Endothelial cell of umbilical vein (primary cell): ENCODE results near the gene PIGO. TPM values are rescaled to one million over a fixed set of nuclear protein-coding genes. Genes with fewer than 3 reads are reported as not detected.
A peak's percentile ranks its signal among the peaks of the same experiment; 100 is the strongest.

Experiments
- Bru-seq: library from RNA; stranded (reverse); fragments of 400-500 nt; gene quantifications from one replicate; lab custom pipeline; 2021; lab: Mats Ljungman, UMichigan
- BruChase-seq, 2 experiments: library from RNA; stranded (reverse); fragments of 400-500 nt; gene quantifications; one replicate each; lab custom pipeline; 2021; lab: Mats Ljungman, UMichigan
- BruUV-seq: library from RNA; stranded (reverse); fragments of 400-500 nt; replicated peaks from 2 replicates; lab custom pipeline; 2021; lab: Mats Ljungman, UMichigan
- CTCF ChIA-PET: fragments of 300-600, 350-600 bp; sonication (Branson Sonifier 250); formaldehyde crosslinking; loops from one replicate; lab custom pipeline; 2021; ENCODE audit warnings: antibody characterized with exemption, inconsistent platforms; lab: Charles Lee
- POLR2A ChIA-PET: fragments of 300-600, 350-600 bp; sonication (Branson Sonifier 250); formaldehyde crosslinking; loops from one replicate; lab custom pipeline; 2021; ENCODE audit warnings: antibody characterized with exemption, inconsistent platforms; lab: Charles Lee
- DNase-seq: peaks from one replicate; pipeline ENCODE4 v3.0.0-alpha.2; 2011; ENCODE audit warnings: low read depth, low spot score
- FAIRE-seq: peaks from 2 replicates; lab custom pipeline; 2011; peaks lifted over from hg19 to GRCh38; lab: Jason Lieb, UNC
- H2AFZ ChIP-seq: 2 replicates; pipeline ENCODE4 v1.6.0; 2012; ENCODE audit warnings: low read depth, low read length, control low read depth, inconsistent platforms
- H3K27ac ChIP-seq: 2 replicates; pipeline ENCODE4 v1.5.1; 2011; ENCODE audit warnings: low read depth, mild to moderate bottlenecking, control low read depth, low read length, moderate library complexity; ENCODE audit not compliant: insufficient read depth
- H3K27me3 ChIP-seq, 2 experiments: 2 replicates each; pipeline versions ENCODE4 v1.6.0 to v1.6.1; 2011; ENCODE audit warnings: low read length in 2 of 2, mixed read lengths in 1 of 2; ENCODE audit not compliant: control insufficient read depth in 2 of 2, insufficient read depth in 2 of 2
- H3K36me3 ChIP-seq, 2 experiments: 2 replicates in 1 of 2; 3 replicates in 1 of 2; pipeline ENCODE4 v1.5.1; 2011; ENCODE audit warnings: low read length in 2 of 2, mild to moderate bottlenecking in 1 of 2, moderate library complexity in 1 of 2; ENCODE audit not compliant: control insufficient read depth in 2 of 2, insufficient read depth in 2 of 2; ENCODE audit errors: extremely low read depth in 1 of 2
- H3K4me1 ChIP-seq: 3 replicates; pipeline ENCODE4 v1.5.1; 2011; ENCODE audit warnings: mild to moderate bottlenecking, low read length; ENCODE audit not compliant: control insufficient read depth, insufficient read depth; ENCODE audit errors: extremely low read depth
- H3K4me2 ChIP-seq: 2 replicates; pipeline ENCODE4 v1.6.1; 2011; ENCODE audit warnings: low read length, control low read depth, mixed read lengths; ENCODE audit not compliant: insufficient read depth
- H3K4me3 ChIP-seq, 3 experiments: fragments of 200-600 bp in 1 of 3; sonication (generic), shearing (Covaris generic) in 1 of 3; replicated peaks in 1 of 3; 2 replicates each; pipeline ENCODE4 v1.5.1; 2011 to 2016; ENCODE audit warnings: control low read depth in 3 of 3, low read length in 3 of 3, mild to moderate bottlenecking in 2 of 3, inconsistent platforms in 1 of 3, low read depth in 1 of 3, moderate library complexity in 1 of 3; ENCODE audit not compliant: insufficient read depth in 1 of 3
- H3K79me2 ChIP-seq: 2 replicates; pipeline ENCODE4 v1.6.0; 2012; ENCODE audit warnings: low read length, inconsistent platforms; ENCODE audit not compliant: control insufficient read depth, insufficient read depth
- H3K9ac ChIP-seq: replicated peaks from 2 replicates; pipeline ENCODE3; 2011; ENCODE audit warnings: low read length, control low read depth; ENCODE audit not compliant: insufficient read depth; ENCODE audit errors: extremely low read depth
- H3K9me1 ChIP-seq: replicated peaks from 3 replicates; pipeline ENCODE4 v1.6.0; 2011; ENCODE audit warnings: mild to moderate bottlenecking, low read length; ENCODE audit not compliant: control insufficient read depth, insufficient read depth; ENCODE audit errors: extremely low read depth
- H3K9me3 ChIP-seq: replicated peaks from 2 replicates; pipeline ENCODE4 v1.5.1; 2012; ENCODE audit warnings: low read length, inconsistent platforms; ENCODE audit not compliant: control insufficient read depth, insufficient read depth
- H4K20me1 ChIP-seq: replicated peaks from 2 replicates; pipeline ENCODE3; 2011; ENCODE audit warnings: mild to moderate bottlenecking, low read length; ENCODE audit not compliant: control insufficient read depth, insufficient read depth; ENCODE audit errors: extremely low read depth
- CTCF ChIP-seq, 2 donors: IDR thresholded peaks; 1 replicate in 1 of 2; 2 replicates in 1 of 2; pipeline ENCODE4 v1.5.1; 2011; ENCODE audit warnings: low read length in 2 of 2, mild to moderate bottlenecking in 2 of 2, moderate library complexity in 2 of 2, control low read depth in 1 of 2, inconsistent platforms in 1 of 2, low read depth in 1 of 2; ENCODE audit not compliant: insufficient read depth in 1 of 2; ENCODE audit errors: extremely low read depth in 1 of 2
- EZH2 ChIP-seq: IDR thresholded peaks from 2 replicates; pipeline ENCODE4 v1.6.1; 2012; ENCODE audit warnings: borderline replicate concordance, low read depth, mild to moderate bottlenecking, moderate library complexity, low read length, inconsistent platforms; ENCODE audit not compliant: severe bottlenecking
- FOS ChIP-seq: IDR thresholded peaks from 2 replicates; pipeline ENCODE4 v1.6.1; 2011; ENCODE audit warnings: mild to moderate bottlenecking, low read length, moderate library complexity, borderline replicate concordance; ENCODE audit not compliant: insufficient read depth
- GATA2 ChIP-seq: IDR thresholded peaks from 2 replicates; pipeline ENCODE4 v1.7.0; 2011; ENCODE audit warnings: low read depth, mild to moderate bottlenecking, moderate library complexity, mixed read lengths, low read length; ENCODE audit not compliant: insufficient read length, insufficient read depth
- JUN ChIP-seq: IDR thresholded peaks from 2 replicates; pipeline ENCODE4 v1.6.1; 2011; ENCODE audit warnings: borderline replicate concordance, low read depth; ENCODE audit not compliant: insufficient read length, insufficient read depth
- MAX ChIP-seq: IDR thresholded peaks from 2 replicates; pipeline ENCODE4 v1.6.1; 2011; ENCODE audit not compliant: insufficient read depth, insufficient read length
- MYC ChIP-seq: IDR thresholded peaks from one replicate; pipeline ENCODE4 v1.6.1; 2011; ENCODE audit warnings: mild to moderate bottlenecking, low read depth, low read length
- POLR2A ChIP-seq: IDR thresholded peaks from 2 replicates; pipeline ENCODE4 v1.6.1; 2012; ENCODE audit warnings: low read depth, mild to moderate bottlenecking, control low read depth, low read length
- POLR2AphosphoS5 ChIP-seq: IDR thresholded peaks from 2 replicates; pipeline ENCODE4 v1.6.1; 2012; ENCODE audit warnings: low read depth, mild to moderate bottlenecking, control low read depth, low read length, moderate library complexity; ENCODE audit not compliant: insufficient read depth
- dilution Hi-C: fragments of 300-500 bp; cut with MboI; formaldehyde crosslinking; loops from one replicate; pipeline ENCODE4 v1.15.0; 2019; ENCODE audit warnings: low sequenced_read_pairs; ENCODE audit not compliant: extremely low pct_ligation_motif_present
- intact Hi-C: fragments of 100-400 bp; cut with micrococcal nuclease; formaldehyde crosslinking; loops from one replicate; pipeline ENCODE4 v1.10.0; 2022
- long read RNA-seq: library from polyadenylated mRNA; stranded (forward); transcript quantifications from one replicate; pipeline ENCODE4 v2.0.0, GENCODE V29; 2021
- polyA minus RNA-seq, 3 experiments: library from RNA; depleted of rRNA, polyadenylated mRNA; stranded (reverse); fragments of >200 nt; gene quantifications; 1 replicate in 1 of 3; 2 replicates in 2 of 3; pipeline ENCODE4 v1.2.3, GENCODE V29; 2011
- polyA plus RNA-seq, 4 experiments: library from polyadenylated mRNA; depleted of rRNA in 3 of 4; stranded (reverse) in 3 of 4; unstranded in 1 of 4; fragments of >200 nt; gene quantifications; 2 replicates each; pipeline versions ENCODE4 v1.2.1 to v1.2.3, GENCODE V29; 2011 to 2012; ENCODE audit warnings: missing spikeins in 1 of 4
- total RNA-seq: library from RNA; stranded (reverse); gene quantifications from 2 replicates; pipeline ENCODE4 v1.2.3, GENCODE V29; 2021

Gene PIGO
- total RNA-seq (17.7 and 23.5 TPM in 2 replicates), polyA plus RNA-seq (27.3 and 29.8 TPM in 2 replicates), polyA minus RNA-seq (26.8 and 30.7 TPM in 2 replicates), Bru-seq, nascent RNA (percentile 65 among the genes with signal in this experiment), BruChase-seq, experiment 1, labeled RNA remaining after a 6-hour chase (percentile 74 among the genes with signal in this experiment), BruChase-seq, experiment 2, labeled RNA remaining after a 2-hour chase (percentile 61 among the genes with signal in this experiment)
- polyA plus RNA-seq (2011; cell fraction: cytosol; rRNA removed) = 15.6 and 15.7 TPM in 2 replicates
- polyA plus RNA-seq (2011; cell fraction: nucleus; rRNA removed) = 37.9 and 39.9 TPM in 2 replicates
- 12.1 and 16.4 TPM in 2 replicates for polyA plus RNA-seq (2012)
- polyA minus RNA-seq (2011; cell fraction: cytosol; rRNA and poly(A)+ RNA removed) = 17.0 TPM
- 14.3 and 21.3 TPM in 2 replicates for polyA minus RNA-seq (2011; cell fraction: nucleus; rRNA and poly(A)+ RNA removed)
- long read RNA-seq, full-length matches to known transcripts = 11 of 47 reads
- long read RNA-seq, partial matches to known transcripts = 10 of 47 reads
- long read RNA-seq, other reads (novel, unspliced or antisense) = 26 of 47 reads

- ChIA-PET POLR2A (interaction anchor here (0.6 to 1.2 kb wide), 2 partner anchors 11 to 25 kb away, joined by 3 read pairs; no protein-coding TSS in a partner anchor), CTCF (interaction anchor here (0.6 to 2.4 kb wide), 21 partner anchors 13 to 383 kb away, joined by 3 to 38 read pairs (median 5); partner anchors contain the start of genes ATOSB, FANCG and VCP)
- Histone ChIP-seq H3K9me3 (no peaks in the 10 kb centered on the region), H2AFZ (peak within 1 kb of the TSS; percentile 71), H3K9me1 (no peaks in the 10 kb centered on the region), H3K79me2 (no peaks in the 10 kb centered on the region), H3K4me3 (peak within 1 kb of the TSS; percentile 69 to 93 (median 74)), H3K4me1 (peaks cover 2% of the 10 kb centered on the region), H4K20me1 (no peaks in the 10 kb centered on the region), H3K36me3 (peaks cover 7 to 26% of the 10 kb centered on the region in 2 experiments), H3K9ac (peak within 1 kb of the TSS; percentile 95), H3K27me3 (no peaks in the 10 kb centered on the region), H3K4me2 (peak within 1 kb of the TSS; percentile 40), H3K27ac (peak within 1 kb of the TSS; percentile 85)
- DNase-seq = peak; percentile 78
- dilution Hi-C loops (no loop called here), intact Hi-C loops (loop anchor here (1.0 kb wide), 5 partner anchors 15 to 381 kb away; partner anchors contain the start of gene VCP)
- BruUV-seq = TSS peak; percentile 70
- TF ChIP-seq EZH2 = no peak
- TF ChIP-seq POLR2AphosphoS5 = peak; percentile 85
- no peak for TF ChIP-seq FOS
- TF ChIP-seq CTCF (IDR thresholded peaks at IDR 0.05; ENCODE audit: extremely low read depth in 1 of 2, insufficient read depth in 1 of 2, low read depth in 1 of 2, low read length in 2 of 2) = peak; percentile 77 to 99
- no peak for TF ChIP-seq MYC
- TF ChIP-seq JUN = no peak
- peak; percentile 21 for TF ChIP-seq MAX
- TF ChIP-seq POLR2A = peak; percentile 46
- TF ChIP-seq GATA2 = no peak
- FAIRE-seq = peak; percentile 91
These were observed at the start of gene PIGO for GRCh38 chr9:35096035-35096849. PIGO (minus strand) TSS chr9:35096591; CDS start chr9:35095565, 1,026 bp downstream.
